Sciatic nerve (tissue), 2 donors: ENCODE measurements around the gene MYH7. TPM values are rescaled to one million over a fixed set of nuclear protein-coding genes. Genes with fewer than 3 reads are reported as not detected.
"Not testable (repeated sequence)": the region's sequence is repeated elsewhere in the genome, so short reads cannot be mapped to it uniquely, and the experiment has no call there.

ENCODE experiments used
- ATAC-seq: fragments of 200-7000 bp; cut with Tn5 transposase; one replicate; pipeline ENCODE4 v1.9.1; 2020; ENCODE audit warnings: mild to moderate bottlenecking, moderate library complexity
- DNase-seq: peaks from one replicate; pipeline ENCODE4 v3.0.0-alpha.2; 2020; ENCODE audit warnings: low spot score
- intact Hi-C: fragments of 100-400 bp; cut with DNase I; formaldehyde crosslinking; loops from one replicate; pipeline ENCODE4 v1.14.2; 2022
- total RNA-seq: library from RNA; stranded (reverse); fragmentation: NEBNext Ultra II Directional; extraction: Animal tissue kit (Norgen Biotek cat#: 25700); gene quantifications from one replicate; pipeline ENCODE4 v1.2.1, GENCODE V29; 2021
- donor health status: DM: no; HTN: no; CAD: no.
- donor health status: DM: no; HTN: no; CAD: no.

Gene MYH7
- total RNA-seq, 1 donor from 2014 or later, result 0.18 TPM

GRCh38 chr14:23400496-23401149 lies 34.8 kb downstream of the MYH7 start:
- intact Hi-C loops, ATAC-seq, DNase-seq: not testable (repeated sequence)

- no peak for ATAC-seq
- intact Hi-C loops, result no loop called here
- DNase-seq, result no peak
Observed at GRCh38 chr14:23399591-23399990, 35.9 kb downstream of the MYH7 start.

- no peak for DNase-seq
- ATAC-seq, result no peak
- intact Hi-C loops, result no loop called here
Observed at GRCh38 chr14:23399136-23399535, 36.3 kb downstream of the MYH7 start.

- ATAC-seq, result no peak
- intact Hi-C loops, result no loop called here
- no peak for DNase-seq
Observed at GRCh38 chr14:23398348-23398747, 37.1 kb downstream of the MYH7 start.

DNA sequence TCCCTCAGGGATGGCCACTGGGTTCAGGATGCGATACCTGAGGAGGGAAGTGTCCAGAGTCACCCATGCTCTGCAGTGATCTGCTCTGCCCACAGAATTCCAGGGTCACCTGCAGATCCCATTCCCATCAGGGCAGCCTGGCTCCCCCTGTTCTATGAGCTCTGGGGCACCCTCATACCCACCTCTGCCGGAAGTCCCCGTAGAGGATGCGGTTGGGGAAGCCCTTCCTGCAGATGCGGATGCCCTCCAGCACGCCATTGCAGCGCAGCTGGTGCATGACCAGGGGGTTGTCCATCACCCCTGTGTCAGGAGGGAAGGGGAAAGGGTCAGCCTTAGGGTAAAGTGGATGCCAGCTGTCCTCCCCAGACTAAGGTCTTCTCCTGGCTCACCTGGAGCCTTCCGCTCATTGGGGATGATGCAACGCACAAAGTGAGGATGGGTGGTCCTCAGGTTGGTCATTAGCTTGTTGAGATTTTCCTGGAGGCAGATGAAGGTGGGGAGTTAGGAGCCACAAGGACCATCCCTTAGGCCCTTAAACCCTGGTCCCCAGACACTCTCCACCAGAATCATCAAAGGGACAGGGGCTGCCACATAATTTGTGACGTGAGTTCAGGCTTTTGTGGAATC lies 38.6 kb downstream of the MYH7 start:
- ATAC-seq (no peak), DNase-seq (no peak)
- intact Hi-C loops, result no loop called here

DNA sequence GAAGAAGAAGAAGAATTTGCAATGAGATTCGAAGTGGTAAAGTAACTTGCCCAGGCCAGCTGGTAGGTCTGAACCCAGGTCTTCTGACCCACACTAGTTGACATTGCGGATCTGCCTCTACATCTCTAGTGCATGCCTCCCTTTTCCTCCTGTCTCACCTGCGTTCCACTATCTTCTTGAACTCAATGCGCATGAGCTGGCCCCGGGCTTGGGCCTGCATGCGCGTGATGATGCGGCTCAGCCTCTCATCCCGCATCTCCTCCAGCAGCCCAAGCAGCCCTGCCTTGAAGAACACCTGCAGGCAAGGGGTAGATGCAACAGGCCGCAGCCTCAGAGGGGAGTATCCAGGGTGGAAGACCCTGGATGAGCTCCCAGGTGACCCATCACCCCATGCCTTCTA lies 39.3 kb downstream of the MYH7 start:
- no peak for ATAC-seq
- intact Hi-C loops, result no loop called here
- no peak for DNase-seq

DNA sequence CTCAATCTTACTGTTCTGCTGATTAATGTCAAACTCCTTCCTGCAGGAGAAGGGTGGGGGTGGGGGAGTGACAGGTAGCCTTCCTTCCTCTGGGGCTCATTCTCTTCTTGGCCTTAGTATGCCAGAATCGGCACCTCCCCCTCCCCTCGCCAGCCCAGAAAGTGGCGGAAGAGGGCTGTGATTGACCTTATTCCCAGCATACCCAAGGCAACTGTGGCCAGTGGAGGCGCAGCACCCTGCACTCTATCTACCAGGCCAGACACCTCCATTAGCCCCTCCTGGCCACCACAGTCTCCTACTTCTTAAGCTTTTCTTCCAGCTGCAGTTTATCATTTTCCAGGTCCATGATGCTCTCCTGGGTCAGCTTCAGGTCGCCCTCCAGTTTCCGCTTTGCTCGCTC lies 42.8 kb downstream of the MYH7 start:
- DNase-seq (no peak), ATAC-seq (no peak)
- intact Hi-C loops, result no loop called here

DNA sequence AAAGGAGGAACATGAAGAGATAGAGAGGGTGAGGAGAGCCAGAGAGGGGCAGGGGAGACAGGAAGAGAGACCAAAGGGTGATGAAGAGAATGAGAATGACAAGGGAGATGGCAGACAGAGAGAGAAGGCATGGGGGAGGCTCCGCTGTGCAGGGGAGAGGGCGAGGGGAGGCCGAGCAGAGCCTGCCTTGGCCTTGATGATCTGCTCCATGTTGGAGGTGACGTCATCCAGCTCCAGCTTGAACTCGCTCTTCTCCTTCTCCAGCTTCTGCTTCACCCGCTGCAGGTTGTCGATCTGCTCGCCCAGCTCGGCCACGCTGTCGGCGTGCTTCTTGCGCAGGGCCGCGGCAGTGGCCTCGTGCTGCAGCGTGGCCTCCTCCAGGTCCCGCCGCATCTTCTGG lies 45.6 kb downstream of the MYH7 start:
- ATAC-seq, DNase-seq, intact Hi-C loops: not testable (repeated sequence)

DNA sequence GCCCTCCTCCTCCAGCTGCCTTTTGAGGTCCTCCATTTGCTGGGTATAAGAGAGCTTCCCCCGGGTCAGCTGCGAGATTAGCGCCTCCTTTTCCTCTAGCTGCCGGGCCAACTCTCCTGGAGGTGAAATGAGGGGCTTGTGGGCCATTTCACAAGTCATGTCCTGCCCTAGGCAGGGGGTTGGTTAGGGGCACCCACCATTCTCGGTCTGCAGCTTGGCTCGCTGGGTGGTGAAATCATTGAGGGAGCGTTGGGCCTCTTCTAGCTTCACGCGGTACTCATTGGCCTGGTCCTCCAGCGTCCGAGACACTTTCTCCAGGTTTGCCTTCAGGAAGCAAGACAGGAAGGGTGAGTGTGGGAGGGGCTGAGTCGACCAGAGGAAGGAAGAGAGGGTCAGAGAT lies 46.1 kb downstream of the MYH7 start:
- no peak for DNase-seq
- intact Hi-C loops, result no loop called here
- no peak for ATAC-seq

- intact Hi-C loops, result no loop called here
Observed at GRCh38 chr14:23388996-23389395, 46.5 kb downstream of the MYH7 start.

GRCh38 chr14:23387916-23388882 lies 47.3 kb downstream of the MYH7 start:
- intact Hi-C loops, result no loop called here
- DNase-seq (no peak), ATAC-seq (no peak)

More at GRCh38 chr14:23388996-23389395, 46.5 kb downstream of the MYH7 start:
- no peak for DNase-seq
- ATAC-seq, result no peak

DNA sequence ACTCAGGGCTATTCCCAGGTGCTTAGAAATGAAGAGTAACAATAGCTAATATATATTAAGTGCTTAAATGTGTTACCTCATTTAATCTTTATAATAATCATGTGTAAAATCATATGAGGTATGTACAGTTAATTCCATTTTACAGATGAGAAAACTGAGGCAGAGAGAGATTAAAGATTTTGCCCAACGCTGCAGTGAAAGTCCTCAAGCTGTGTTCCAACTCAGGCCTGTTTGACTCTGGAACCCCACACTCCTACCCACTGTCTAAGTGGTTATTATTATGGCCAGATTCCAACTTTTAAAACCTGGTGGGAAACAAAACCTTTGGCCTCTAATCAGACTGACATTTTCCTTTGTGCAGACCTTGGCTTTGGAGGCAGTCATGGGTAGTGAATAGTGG lies 48.5 kb downstream of the MYH7 start:
- ATAC-seq (no peak), DNase-seq (no peak)
- intact Hi-C loops, result no loop called here

DNA sequence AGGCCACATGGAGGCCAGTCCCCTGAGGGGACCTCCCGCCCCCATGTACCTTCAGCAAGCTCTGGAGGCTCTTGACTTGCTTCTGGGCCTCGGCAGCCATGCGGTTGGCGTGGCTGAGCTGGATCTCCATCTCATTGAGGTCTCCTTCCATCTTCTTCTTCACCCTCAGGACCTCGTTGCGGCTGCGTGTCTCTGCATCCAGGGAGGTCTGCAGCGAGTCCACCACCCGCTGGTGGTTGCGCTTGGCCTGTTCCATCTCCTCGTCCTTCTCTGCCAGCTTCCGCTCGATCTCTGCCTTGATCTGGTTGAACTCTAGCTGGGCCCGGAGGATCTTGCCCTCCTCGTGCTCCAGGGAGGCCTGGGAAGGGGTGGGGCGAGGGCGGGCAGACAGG lies 49.2 kb downstream of the MYH7 start:
- DNase-seq, ATAC-seq, intact Hi-C loops: not testable (repeated sequence)

DNA sequence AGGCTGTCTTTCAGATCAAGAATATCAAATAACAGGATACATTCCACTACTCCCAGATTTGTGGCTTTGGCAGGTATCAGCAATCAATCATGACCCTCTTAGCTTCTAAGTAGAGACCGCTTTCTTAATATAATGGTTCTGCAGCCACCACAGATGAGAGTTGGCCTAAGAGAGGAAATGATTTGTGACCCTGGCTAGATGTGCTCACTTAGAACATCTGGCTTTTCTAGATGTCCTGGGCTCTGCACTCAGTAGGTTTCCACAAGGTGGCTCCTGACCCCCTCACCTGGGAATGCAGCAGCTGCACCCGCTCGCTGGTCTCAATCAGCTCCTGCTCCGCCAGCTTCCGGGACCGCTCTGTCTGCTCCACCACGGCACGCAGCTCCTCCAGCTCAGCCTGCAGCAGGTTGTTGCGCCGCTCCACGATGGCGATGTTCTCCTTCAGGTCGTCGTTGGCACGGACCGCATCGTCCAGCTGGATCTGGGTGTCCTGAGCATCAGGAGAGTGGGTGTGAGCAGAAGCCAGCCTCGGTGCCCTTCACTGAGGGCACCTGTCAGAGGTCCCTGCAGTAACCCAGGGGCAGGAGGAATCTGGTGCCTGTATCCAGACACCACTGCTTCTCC lies 49.7 kb downstream of the MYH7 start:
- DNase-seq, result no peak
- ATAC-seq, result no peak
- intact Hi-C loops, result no loop called here

- intact Hi-C loops, result no loop called here
- ATAC-seq, result no peak
- no peak for DNase-seq
Observed at GRCh38 chr14:23385244-23385641, 50.2 kb downstream of the MYH7 start.

- no peak for DNase-seq
- intact Hi-C loops, result no loop called here
- no peak for ATAC-seq
Observed at GRCh38 chr14:23384364-23385080, 50.9 kb downstream of the MYH7 start.

DNA sequence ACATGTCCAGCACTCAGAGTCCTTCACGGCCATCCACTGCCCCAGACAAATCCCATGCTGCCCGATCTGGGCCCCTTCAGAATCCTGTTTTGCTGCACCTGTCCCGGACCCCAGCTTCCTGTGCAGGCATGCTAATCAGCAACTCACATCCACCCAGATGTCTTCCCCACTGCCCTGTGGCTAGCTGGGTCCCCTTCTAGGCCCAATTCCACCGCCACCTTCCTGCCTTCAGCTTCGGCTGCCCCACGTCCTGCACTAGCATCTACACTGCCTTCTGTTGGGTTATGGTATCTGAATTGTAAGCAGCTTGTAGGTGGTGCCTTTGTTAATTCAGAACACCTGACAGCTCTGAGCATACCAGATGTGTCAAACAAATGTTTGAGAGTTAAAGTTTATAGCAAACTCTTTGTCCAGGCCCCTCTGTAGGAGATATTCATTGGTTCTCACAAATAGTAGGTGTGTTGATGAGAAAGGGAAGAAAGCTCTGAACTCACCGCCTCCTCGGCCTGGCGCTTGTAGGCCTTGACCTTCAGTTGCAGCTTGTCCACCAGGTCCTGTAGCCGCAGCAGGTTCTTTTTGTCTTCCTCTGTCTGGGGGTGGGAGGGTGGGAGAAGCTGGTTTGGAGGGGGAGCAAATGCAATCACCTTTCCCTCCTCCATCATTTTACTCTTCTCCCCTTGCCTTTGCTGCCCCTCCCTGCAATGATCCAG lies 52.6 kb downstream of the MYH7 start:
- ATAC-seq, result no peak
- intact Hi-C loops, result no loop called here

GRCh38 chr14:23382276-23382675 lies 53.2 kb downstream of the MYH7 start:
- intact Hi-C loops, result no loop called here
- no peak for ATAC-seq
- DNase-seq, result no peak

More for the DNA sequence above, 52.6 kb downstream of the MYH7 start:
- no peak for DNase-seq
